ENCODE results near the gene TMEM109.
"Not testable (repeated sequence)": the region's sequence is repeated elsewhere in the genome, so short reads cannot be mapped to it uniquely, and the experiment has no call there.

TMEM109 gene

DNA sequence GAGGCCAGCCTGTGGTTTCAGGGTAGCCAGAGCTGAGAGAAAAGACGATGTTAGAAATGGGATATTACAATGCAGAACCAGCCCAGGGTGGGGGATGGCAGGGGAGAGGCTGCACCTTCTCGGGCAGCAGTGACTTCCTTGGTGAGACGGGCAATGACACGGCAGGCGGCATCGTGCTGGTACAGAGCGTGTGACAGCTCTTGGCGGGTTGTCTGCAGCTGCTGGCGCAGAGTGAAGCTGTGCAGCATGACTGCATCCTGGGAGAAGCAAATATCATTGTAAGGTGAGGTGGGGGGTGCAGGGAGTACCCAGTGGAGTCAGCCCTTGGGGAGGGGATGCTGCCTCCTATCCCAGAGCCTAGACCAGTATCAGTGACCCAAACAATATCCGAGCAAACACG lies 11.3 kb upstream of the TMEM109 start:
- Histone ChIP-seq H3K4me1 (ENCODE audit: control insufficient read depth in 1 of 2, insufficient read depth in 2 of 2, low read length in 2 of 2) (peaks cover 22% of the 10 kb centered on the region in 2 donors), H3K4me3 (ENCODE audit: low read depth in 1 of 2, low read length in 2 of 2) (no peak overlapping the region), H3K36me3 (ENCODE audit: control insufficient read depth in 1 of 2, insufficient read depth in 2 of 2, low read length in 2 of 2) (peaks cover 54 to 59% of the 10 kb centered on the region in 2 donors)

GRCh38 chr11:60905047-60905446 lies 8.9 kb upstream of the TMEM109 start:
- Histone ChIP-seq H3K4me3 (ENCODE audit: low read depth in 1 of 2, low read length in 2 of 2) (peak overlapping the region; percentile 87 to 91), H3K9me3 (ENCODE audit: control insufficient read depth in 1 of 2, low read length in 2 of 2) (no peaks in the 10 kb centered on the region), H3K4me1 (ENCODE audit: control insufficient read depth in 1 of 2, insufficient read depth in 2 of 2, low read length in 2 of 2) (peaks cover 22% of the 10 kb centered on the region in 2 donors), H3K27ac (ENCODE audit: low read length) (peak overlapping the region; percentile 77), H3K27me3 (ENCODE audit: low read depth, low read length) (no peaks in the 10 kb centered on the region), H3K36me3 (ENCODE audit: control insufficient read depth in 1 of 2, insufficient read depth in 2 of 2, low read length in 2 of 2) (peaks cover 35 to 41% of the 10 kb centered on the region in 2 donors)

More for the DNA sequence above, 11.3 kb upstream of the TMEM109 start:
- H3K27ac ChIP-seq (ENCODE audit: low read length) = no peak overlapping the region
- H3K9me3 ChIP-seq (ENCODE audit: control insufficient read depth in 1 of 2, low read length in 2 of 2) = no peaks in the 10 kb centered on the region
- no peaks in the 10 kb centered on the region for H3K27me3 ChIP-seq (ENCODE audit: low read depth, low read length)

- Histone ChIP-seq H3K27ac (ENCODE audit: low read length) (peak overlapping the region; percentile 77), H3K9me3 (ENCODE audit: control insufficient read depth in 1 of 2, low read length in 2 of 2) (no peaks in the 10 kb centered on the region), H3K4me1 (ENCODE audit: control insufficient read depth in 1 of 2, insufficient read depth in 2 of 2, low read length in 2 of 2) (peaks cover 22% of the 10 kb centered on the region in 2 donors), H3K27me3 (ENCODE audit: low read depth, low read length) (no peaks in the 10 kb centered on the region), H3K36me3 (ENCODE audit: control insufficient read depth in 1 of 2, insufficient read depth in 2 of 2, low read length in 2 of 2) (peaks cover 29 to 35% of the 10 kb centered on the region in 2 donors), H3K4me3 (ENCODE audit: low read depth in 1 of 2, low read length in 2 of 2) (peak overlapping the region; percentile 87 to 91)
Measured at GRCh38 chr11:60905551-60906113, 8.3 kb upstream of the TMEM109 start.

GRCh38 chr11:60906132-60906972 lies 7.6 kb upstream of the TMEM109 start, which contains the start of gene PRPF19:
PRPF19 (minus strand) TSS chr11:60906585; CDS start chr11:60906382, 203 bp downstream.
- Histone ChIP-seq H3K9me3 (ENCODE audit: control insufficient read depth in 1 of 2, low read length in 2 of 2) (no peaks in the 10 kb centered on the region), H3K27ac (ENCODE audit: low read length) (peak within 1 kb of the TSS; percentile 77), H3K27me3 (ENCODE audit: low read depth, low read length) (no peaks in the 10 kb centered on the region), H3K36me3 (ENCODE audit: control insufficient read depth in 1 of 2, insufficient read depth in 2 of 2, low read length in 2 of 2) (peaks cover 22 to 28% of the 10 kb centered on the region in 2 donors), H3K4me1 (ENCODE audit: control insufficient read depth in 1 of 2, insufficient read depth in 2 of 2, low read length in 2 of 2) (peaks cover 22% of the 10 kb centered on the region in 2 donors), H3K4me3 (ENCODE audit: low read depth in 1 of 2, low read length in 2 of 2) (peak within 1 kb of the TSS; percentile 87 to 91)

- no peaks in the 10 kb centered on the region for H3K9me3 ChIP-seq (ENCODE audit: control insufficient read depth in 1 of 2, low read length in 2 of 2)
- no peak overlapping the region for H3K4me3 ChIP-seq (ENCODE audit: low read depth in 1 of 2, low read length in 2 of 2)
- H3K27ac ChIP-seq (ENCODE audit: low read length) = no peak overlapping the region
- H3K36me3 ChIP-seq (ENCODE audit: control insufficient read depth in 1 of 2, insufficient read depth in 2 of 2, low read length in 2 of 2) = peaks cover 0 to 7% of the 10 kb centered on the region in 2 donors
- H3K27me3 ChIP-seq (ENCODE audit: low read depth, low read length) = no peaks in the 10 kb centered on the region
- H3K4me1 ChIP-seq (ENCODE audit: control insufficient read depth in 1 of 2, insufficient read depth in 2 of 2, low read length in 2 of 2) = peaks cover 22 to 28% of the 10 kb centered on the region in 2 donors
Measured at GRCh38 chr11:60908803-60909202, 5.2 kb upstream of the TMEM109 start.

DNA sequence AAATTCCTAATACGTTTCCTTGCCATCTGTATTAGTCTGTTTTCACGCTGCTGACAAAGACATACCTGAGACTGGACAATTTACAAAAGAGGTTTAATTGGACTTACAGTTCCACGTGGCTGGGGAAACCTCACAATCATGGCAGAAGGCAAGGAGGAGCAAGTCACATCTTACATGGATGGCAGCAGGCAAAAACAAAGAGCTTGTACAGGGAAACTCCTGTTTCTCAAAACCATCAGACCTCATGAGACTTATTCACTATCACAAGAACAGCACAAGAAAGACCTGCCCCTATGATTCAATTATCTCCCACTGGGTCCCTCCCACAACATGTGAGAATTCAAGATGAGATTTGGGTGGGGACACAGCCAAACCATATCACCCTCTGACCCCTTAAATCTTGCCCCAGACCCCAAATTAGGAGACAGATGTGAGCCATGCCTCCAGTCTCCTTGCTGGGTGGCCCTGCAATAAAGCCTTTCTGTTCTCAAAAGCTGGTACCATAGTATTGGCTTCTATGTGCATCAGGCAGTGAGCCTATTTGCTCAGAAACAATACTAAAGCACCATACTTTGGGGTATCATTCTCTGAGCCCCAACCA lies 4.2 kb upstream of the TMEM109 start:
- H3K27ac ChIP-seq (ENCODE audit: low read length); H3K4me3 ChIP-seq (ENCODE audit: low read depth in 1 of 2, low read length in 2 of 2); H3K27me3 ChIP-seq (ENCODE audit: low read depth, low read length); H3K9me3 ChIP-seq (ENCODE audit: control insufficient read depth in 1 of 2, low read length in 2 of 2): not testable (repeated sequence)
- peaks cover 0 to 11% of the 10 kb centered on the region in 2 donors for H3K36me3 ChIP-seq (ENCODE audit: control insufficient read depth in 1 of 2, insufficient read depth in 2 of 2, low read length in 2 of 2)
- peaks cover 13 to 21% of the 10 kb centered on the region in 2 donors for H3K4me1 ChIP-seq (ENCODE audit: control insufficient read depth in 1 of 2, insufficient read depth in 2 of 2, low read length in 2 of 2)

GRCh38 chr11:60910281-60910687 lies 3.7 kb upstream of the TMEM109 start:
- no peak overlapping the region for H3K4me3 ChIP-seq (ENCODE audit: low read depth in 1 of 2, low read length in 2 of 2)
- H3K4me1 ChIP-seq (ENCODE audit: control insufficient read depth in 1 of 2, insufficient read depth in 2 of 2, low read length in 2 of 2) = peaks cover 8 to 20% of the 10 kb centered on the region in 2 donors
- H3K36me3 ChIP-seq (ENCODE audit: control insufficient read depth in 1 of 2, insufficient read depth in 2 of 2, low read length in 2 of 2) = peaks cover 0 to 11% of the 10 kb centered on the region in 2 donors
- no peaks in the 10 kb centered on the region for H3K9me3 ChIP-seq (ENCODE audit: control insufficient read depth in 1 of 2, low read length in 2 of 2)
- H3K27ac ChIP-seq (ENCODE audit: low read length) = no peak overlapping the region
- H3K27me3 ChIP-seq (ENCODE audit: low read depth, low read length) = no peaks in the 10 kb centered on the region

DNA sequence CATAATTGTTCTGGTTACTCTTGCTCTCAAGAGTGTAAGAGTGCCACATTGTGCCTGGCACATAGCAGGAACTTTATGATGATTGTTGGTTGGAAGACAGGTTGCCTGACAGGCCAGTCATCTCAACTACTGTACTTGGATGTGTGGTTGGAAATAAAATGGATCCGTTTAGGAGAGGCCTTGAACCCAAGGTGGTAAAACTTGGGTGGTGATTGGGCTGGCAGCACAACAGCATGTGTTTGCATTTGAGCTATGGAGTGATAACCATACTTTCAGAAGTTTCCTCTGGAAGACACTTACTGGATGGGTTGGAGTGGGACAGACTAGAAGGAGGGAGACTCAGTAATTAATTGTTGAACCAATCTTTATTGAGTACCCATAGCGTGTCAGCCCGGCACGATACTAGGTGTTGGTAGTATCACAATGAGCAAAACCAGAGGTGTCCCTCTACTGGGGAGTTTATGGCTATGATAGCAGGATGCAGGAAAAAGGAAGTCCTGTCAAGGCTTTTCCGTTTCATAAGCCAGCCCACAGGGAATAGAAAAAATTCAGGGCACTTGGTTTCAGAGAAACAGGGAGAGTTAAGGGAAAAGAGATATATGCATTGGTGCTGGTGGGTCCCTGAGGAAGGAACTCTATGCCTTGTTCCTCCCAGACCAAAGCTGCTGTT lies 3.1 kb upstream of the TMEM109 start:
- peaks cover 7 to 20% of the 10 kb centered on the region in 2 donors for H3K4me1 ChIP-seq (ENCODE audit: control insufficient read depth in 1 of 2, insufficient read depth in 2 of 2, low read length in 2 of 2)

GRCh38 chr11:60912223-60912850 lies 1.6 kb upstream of the TMEM109 start:
- H3K4me3 ChIP-seq (ENCODE audit: low read depth in 1 of 2, low read length in 2 of 2) = no peak overlapping the region
- no peaks in the 10 kb centered on the region for H3K9me3 ChIP-seq (ENCODE audit: control insufficient read depth in 1 of 2, low read length in 2 of 2)
- no peaks in the 10 kb centered on the region for H3K27me3 ChIP-seq (ENCODE audit: low read depth, low read length)
- peaks cover 0 to 6% of the 10 kb centered on the region in 2 donors for H3K36me3 ChIP-seq (ENCODE audit: control insufficient read depth in 1 of 2, insufficient read depth in 2 of 2, low read length in 2 of 2)
- H3K4me1 ChIP-seq (ENCODE audit: control insufficient read depth in 1 of 2, insufficient read depth in 2 of 2, low read length in 2 of 2) = peaks cover 5 to 28% of the 10 kb centered on the region in 2 donors
- no peak overlapping the region for H3K27ac ChIP-seq (ENCODE audit: low read length)

More for the DNA sequence above, 3.1 kb upstream of the TMEM109 start:
- H3K27ac ChIP-seq (ENCODE audit: low read length) = no peak overlapping the region
- no peaks in the 10 kb centered on the region for H3K27me3 ChIP-seq (ENCODE audit: low read depth, low read length)
- peaks cover 0 to 11% of the 10 kb centered on the region in 2 donors for H3K36me3 ChIP-seq (ENCODE audit: control insufficient read depth in 1 of 2, insufficient read depth in 2 of 2, low read length in 2 of 2)
- no peak overlapping the region for H3K4me3 ChIP-seq (ENCODE audit: low read depth in 1 of 2, low read length in 2 of 2)
- H3K9me3 ChIP-seq (ENCODE audit: control insufficient read depth in 1 of 2, low read length in 2 of 2) = no peaks in the 10 kb centered on the region

- H3K36me3 ChIP-seq (ENCODE audit: control insufficient read depth in 1 of 2, insufficient read depth in 2 of 2, low read length in 2 of 2) = peaks cover 0 to 6% of the 10 kb centered on the region in 2 donors
- H3K27me3 ChIP-seq (ENCODE audit: low read depth, low read length) = no peaks in the 10 kb centered on the region
- H3K4me1 ChIP-seq (ENCODE audit: control insufficient read depth in 1 of 2, insufficient read depth in 2 of 2, low read length in 2 of 2) = peaks cover 5 to 28% of the 10 kb centered on the region in 2 donors
- no peaks in the 10 kb centered on the region for H3K9me3 ChIP-seq (ENCODE audit: control insufficient read depth in 1 of 2, low read length in 2 of 2)
- H3K27ac ChIP-seq (ENCODE audit: low read length) = peak overlapping the region; percentile 99
- H3K4me3 ChIP-seq (ENCODE audit: low read depth in 1 of 2, low read length in 2 of 2) = peak overlapping the region; percentile 89 to 94
Measured at GRCh38 chr11:60912851-60913528, 968 bp upstream of the TMEM109 start.
